Measurements from ENCODE around the gene NEMF. TPM values are rescaled to one million over a fixed set of nuclear protein-coding genes. Genes with fewer than 3 reads are reported as not detected.

NEMF gene
- total RNA-seq, 2 donors from 2014 or later = 95.2 to 120 TPM

GRCh38 chr14:49867831-49868719 is 15.5 kb upstream of the NEMF start:
- H3K9me3 Mint-ChIP-seq = no peaks in the 10 kb centered on the region
- peak overlapping the region; percentile 94 to 98 for H3K27ac Mint-ChIP-seq

GRCh38 chr14:49865431-49865859 is 12.9 kb upstream of the NEMF start:
- Mint-ChIP-seq H3K4me3 (no peak overlapping the region), H3K27me3 (no peaks in the 10 kb centered on the region), H3K27ac (no peak overlapping the region), H3K36me3 (no peaks in the 10 kb centered on the region), H3K9me3 (no peaks in the 10 kb centered on the region), H3K4me1 (ENCODE audit: low read depth in 2 of 2) (peaks cover 12 to 23% of the 10 kb centered on the region in 2 donors)
- DNase-seq (ENCODE audit: low spot score) (peak; percentile 81), ATAC-seq (no peak)

More at GRCh38 chr14:49867831-49868719, 15.5 kb upstream of the NEMF start:
- H3K36me3 Mint-ChIP-seq = no peaks in the 10 kb centered on the region
- DNase-seq (ENCODE audit: low spot score) = peak; percentile 98
- peak; percentile 97 to 98 for ATAC-seq
- peaks cover 10 to 29% of the 10 kb centered on the region in 2 donors for H3K4me1 Mint-ChIP-seq (ENCODE audit: low read depth in 2 of 2)
- H3K27me3 Mint-ChIP-seq = no peaks in the 10 kb centered on the region
- peak overlapping the region; percentile 99 for H3K4me3 Mint-ChIP-seq

GRCh38 chr14:49863487-49864281 is 11.1 kb upstream of the NEMF start:
- Mint-ChIP-seq H3K27me3 (no peaks in the 10 kb centered on the region), H3K4me1 (ENCODE audit: low read depth in 2 of 2) (peaks cover 7 to 14% of the 10 kb centered on the region in 2 donors), H3K27ac (no peak overlapping the region), H3K36me3 (no peaks in the 10 kb centered on the region), H3K9me3 (no peaks in the 10 kb centered on the region), H3K4me3 (no peak overlapping the region)
- DNase-seq (ENCODE audit: low spot score) (peak; percentile 63), ATAC-seq (no peak)

- H3K27ac Mint-ChIP-seq = no peak overlapping the region
- ATAC-seq = peak; percentile 49 to 58
- no peaks in the 10 kb centered on the region for H3K27me3 Mint-ChIP-seq
- H3K9me3 Mint-ChIP-seq = no peaks in the 10 kb centered on the region
- DNase-seq (ENCODE audit: low spot score) = peak; percentile 87
- H3K36me3 Mint-ChIP-seq = no peaks in the 10 kb centered on the region
- H3K4me3 Mint-ChIP-seq = no peak overlapping the region
- H3K4me1 Mint-ChIP-seq (ENCODE audit: low read depth in 2 of 2) = peaks cover 3 to 4% of the 10 kb centered on the region in 2 donors
Observed at GRCh38 chr14:49862089-49862673, 9.6 kb upstream of the NEMF start.

- no peak for ATAC-seq
- Mint-ChIP-seq H3K36me3 (no peaks in the 10 kb centered on the region), H3K4me1 (ENCODE audit: low read depth in 2 of 2) (peaks cover 3 to 4% of the 10 kb centered on the region in 2 donors), H3K9me3 (no peaks in the 10 kb centered on the region), H3K27ac (no peak overlapping the region), H3K27me3 (no peaks in the 10 kb centered on the region), H3K4me3 (no peak overlapping the region)
- peak; percentile 64 for DNase-seq (ENCODE audit: low spot score)
Observed at GRCh38 chr14:49861699-49862088, 9.1 kb upstream of the NEMF start.

GRCh38 chr14:49860988-49861698 is 8.6 kb upstream of the NEMF start:
- no peak overlapping the region for H3K4me3 Mint-ChIP-seq
- no peak overlapping the region for H3K27ac Mint-ChIP-seq
- no peaks in the 10 kb centered on the region for H3K36me3 Mint-ChIP-seq
- H3K27me3 Mint-ChIP-seq = no peaks in the 10 kb centered on the region
- no peak for ATAC-seq
- H3K9me3 Mint-ChIP-seq = no peaks in the 10 kb centered on the region
- peaks cover 3 to 4% of the 10 kb centered on the region in 2 donors for H3K4me1 Mint-ChIP-seq (ENCODE audit: low read depth in 2 of 2)
- DNase-seq (ENCODE audit: low spot score) = no peak

- Mint-ChIP-seq H3K4me1 (ENCODE audit: low read depth in 2 of 2) (peaks cover 12 to 16% of the 10 kb centered on the region in 2 donors), H3K9me3 (no peaks in the 10 kb centered on the region), H3K27ac (peak overlapping the region; percentile 57 to 70), H3K4me3 (no peak overlapping the region), H3K27me3 (no peaks in the 10 kb centered on the region), H3K36me3 (no peaks in the 10 kb centered on the region)
- ATAC-seq = peak in 1 of 2 donors; percentile 26
- no peak for DNase-seq (ENCODE audit: low spot score)
Observed at GRCh38 chr14:49858383-49858782, 5.8 kb upstream of the NEMF start.

GRCh38 chr14:49857427-49858003 is 4.9 kb upstream of the NEMF start:
- Mint-ChIP-seq H3K4me3 (peak overlapping the region; percentile 58), H3K36me3 (no peaks in the 10 kb centered on the region), H3K27ac (peak overlapping the region; percentile 57 to 70), H3K9me3 (no peaks in the 10 kb centered on the region), H3K4me1 (ENCODE audit: low read depth in 2 of 2) (peaks cover 20 to 24% of the 10 kb centered on the region in 2 donors), H3K27me3 (no peaks in the 10 kb centered on the region)
- DNase-seq (ENCODE audit: low spot score) (no peak), ATAC-seq (no peak)

GRCh38 chr14:49853572-49854375 is 1.2 kb upstream of the NEMF start:
- Mint-ChIP-seq H3K36me3 (peaks cover 13% of the 10 kb centered on the region), H3K27ac (peak overlapping the region; percentile 89 to 98), H3K27me3 (no peaks in the 10 kb centered on the region), H3K4me1 (ENCODE audit: low read depth in 2 of 2) (peaks cover 35 to 52% of the 10 kb centered on the region in 2 donors), H3K4me3 (peak overlapping the region; percentile 92), H3K9me3 (no peaks in the 10 kb centered on the region)
- DNase-seq (ENCODE audit: low spot score) = peak; percentile 74
- peak; percentile 63 to 66 for ATAC-seq

GRCh38 chr14:49853158-49853477 is 530 bp upstream of the NEMF start:
- H3K27ac Mint-ChIP-seq = peak overlapping the region; percentile 89 to 98
- H3K27me3 Mint-ChIP-seq = no peaks in the 10 kb centered on the region
- no peaks in the 10 kb centered on the region for H3K9me3 Mint-ChIP-seq
- peak in 1 of 2 donors; percentile 14 for ATAC-seq
- peak overlapping the region; percentile 92 for H3K4me3 Mint-ChIP-seq
- H3K36me3 Mint-ChIP-seq = peaks cover 13% of the 10 kb centered on the region
- peaks cover 35 to 52% of the 10 kb centered on the region in 2 donors for H3K4me1 Mint-ChIP-seq (ENCODE audit: low read depth in 2 of 2)
- DNase-seq (ENCODE audit: low spot score) = no peak

GRCh38 chr14:49851813-49852212 is 775 bp downstream of the NEMF start:
- peaks cover 35 to 52% of the 10 kb centered on the region in 2 donors for H3K4me1 Mint-ChIP-seq (ENCODE audit: low read depth in 2 of 2)
- DNase-seq (ENCODE audit: low spot score) (no peak), ATAC-seq (no peak)
- H3K27me3 Mint-ChIP-seq = no peaks in the 10 kb centered on the region
- H3K4me3 Mint-ChIP-seq = peak overlapping the region; percentile 92
- H3K36me3 Mint-ChIP-seq = peaks cover 13% of the 10 kb centered on the region
- peak overlapping the region; percentile 89 to 98 for H3K27ac Mint-ChIP-seq
- no peaks in the 10 kb centered on the region for H3K9me3 Mint-ChIP-seq

- Mint-ChIP-seq H3K4me3 (no peak overlapping the region), H3K27ac (peak overlapping the region in 1 of 2 donors; percentile 52)
Observed at GRCh38 chr14:49849213-49849847, 3.3 kb downstream of the NEMF start.

More at GRCh38 chr14:49849213-49849847, 3.3 kb downstream of the NEMF start:
- peaks cover 13% of the 10 kb centered on the region for H3K36me3 Mint-ChIP-seq
- H3K9me3 Mint-ChIP-seq = no peaks in the 10 kb centered on the region
- H3K27me3 Mint-ChIP-seq = no peaks in the 10 kb centered on the region
- H3K4me1 Mint-ChIP-seq (ENCODE audit: low read depth in 2 of 2) = peaks cover 34 to 48% of the 10 kb centered on the region in 2 donors
- ATAC-seq = no peak
- no peak for DNase-seq (ENCODE audit: low spot score)
